ENCODE results near the gene DIS3L2.

DNA sequence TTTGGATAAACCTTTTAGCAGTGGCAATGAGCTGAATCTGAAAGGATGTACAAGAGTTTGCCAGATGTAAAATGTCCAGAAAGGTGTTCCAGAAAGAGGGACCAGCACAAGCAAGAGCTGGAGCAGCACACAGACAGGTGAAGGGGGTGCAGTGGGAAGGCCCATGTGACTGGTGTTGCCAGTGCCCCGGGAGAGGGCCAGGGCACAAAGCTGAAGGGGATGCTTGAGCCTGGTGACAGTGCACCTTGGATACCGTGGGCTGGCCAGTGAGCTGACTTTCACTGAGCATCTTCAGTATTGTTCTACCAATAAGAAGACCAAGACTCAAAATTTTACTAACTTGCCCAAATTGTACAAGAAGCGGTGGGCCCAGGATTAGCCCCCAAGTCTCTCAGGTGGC, 284.7 kb downstream of the DIS3L2 start:
- TF ChIP-seq CTCF (IDR thresholded peaks at IDR 0.05; ENCODE audit: low read depth, low read length), result no peak
- no peak for TF ChIP-seq EZH2phosphoT487 (IDR thresholded peaks at IDR 0.05; ENCODE audit: low read depth)

All from OCI-LY3 (cell line).